ENCODE data around the gene GSTT4. TPM values are rescaled to one million over a fixed set of nuclear protein-coding genes. Genes with fewer than 3 reads are reported as not detected.
"Not testable (repeated sequence)": the region's sequence is repeated elsewhere in the genome, so short reads cannot be mapped to it uniquely, and the experiment has no call there.

GSTT4 gene
- total RNA-seq (2014; rRNA removed; shearing (Covaris generic)), result not detected in 2 replicates
- polyA plus RNA-seq (2014; cell fraction: nucleus; rRNA removed), result not detected in 2 replicates

GRCh38 chr22:24005201-24005600 is at the start of gene GSTT4:
TSS of gene GSTT4 (minus strand) at chr22:24005453. CDS start at chr22:24005356, 97 bp downstream.
- DNase-seq (ENCODE audit: extremely low read depth, low read depth), result no peak

- DNase-seq (ENCODE audit: extremely low read depth, low read depth), result no peak
Observed at GRCh38 chr22:24054356-24054755, 49.1 kb upstream of the GSTT4 start.

- no peak for DNase-seq (ENCODE audit: extremely low read depth, low read depth)
Observed at GRCh38 chr22:24053481-24054226, 48.4 kb upstream of the GSTT4 start.

GRCh38 chr22:24051568-24051967 is 46.3 kb upstream of the GSTT4 start:
- DNase-seq (ENCODE audit: extremely low read depth, low read depth), result no peak

- DNase-seq (ENCODE audit: extremely low read depth, low read depth), result no peak
Observed at GRCh38 chr22:24051028-24051427, 45.8 kb upstream of the GSTT4 start.

GRCh38 chr22:24049978-24050377 is 44.7 kb upstream of the GSTT4 start:
- DNase-seq (ENCODE audit: extremely low read depth, low read depth), result no peak

GRCh38 chr22:24049211-24049610 is 44.0 kb upstream of the GSTT4 start:
- DNase-seq (ENCODE audit: extremely low read depth, low read depth), result no peak

- DNase-seq (ENCODE audit: extremely low read depth, low read depth), result no peak
Observed at GRCh38 chr22:24046024-24046423, 40.8 kb upstream of the GSTT4 start.

- DNase-seq (ENCODE audit: extremely low read depth, low read depth), result no peak
Observed at GRCh38 chr22:24043958-24044357, 38.7 kb upstream of the GSTT4 start.

- not testable (repeated sequence) for DNase-seq (ENCODE audit: extremely low read depth, low read depth)
Observed at GRCh38 chr22:24043465-24043864, 38.2 kb upstream of the GSTT4 start.

- DNase-seq (ENCODE audit: extremely low read depth, low read depth), result no peak
Observed at GRCh38 chr22:24040946-24041345, 35.7 kb upstream of the GSTT4 start.

- DNase-seq (ENCODE audit: extremely low read depth, low read depth), result no peak
Observed at GRCh38 chr22:24039046-24039445, 33.8 kb upstream of the GSTT4 start.

GRCh38 chr22:24037851-24038765 is 32.9 kb upstream of the GSTT4 start:
- no peak for DNase-seq (ENCODE audit: extremely low read depth, low read depth)

- no peak for DNase-seq (ENCODE audit: extremely low read depth, low read depth)
Observed at GRCh38 chr22:24035296-24035695, 30.0 kb upstream of the GSTT4 start.

- DNase-seq (ENCODE audit: extremely low read depth, low read depth), result no peak
Observed at GRCh38 chr22:24033731-24034130, 28.5 kb upstream of the GSTT4 start.

GRCh38 chr22:24030186-24030702 is 25.0 kb upstream of the GSTT4 start:
- no peak for DNase-seq (ENCODE audit: extremely low read depth, low read depth)

- no peak for DNase-seq (ENCODE audit: extremely low read depth, low read depth)
Observed at GRCh38 chr22:24029304-24029703, 24.1 kb upstream of the GSTT4 start.

GRCh38 chr22:24028533-24028932 is 23.3 kb upstream of the GSTT4 start:
- DNase-seq (ENCODE audit: extremely low read depth, low read depth), result no peak

GRCh38 chr22:24027991-24028390 is 22.7 kb upstream of the GSTT4 start:
- no peak for DNase-seq (ENCODE audit: extremely low read depth, low read depth)

- DNase-seq (ENCODE audit: extremely low read depth, low read depth), result no peak
Observed at GRCh38 chr22:24027389-24027975, 22.2 kb upstream of the GSTT4 start.

GRCh38 chr22:24026733-24027132 is 21.5 kb upstream of the GSTT4 start:
- DNase-seq (ENCODE audit: extremely low read depth, low read depth), result no peak

Measured in NCI-H460 (cell line).